ENCODE measurements around the gene RICTOR.

GRCh38 chr5:39025456-39025855 lies 48.7 kb downstream of the RICTOR start:
- no peak for TF ChIP-seq CTCF (IDR thresholded peaks at IDR 0.05)
- no peak for TF ChIP-seq POLR2A (IDR thresholded peaks at IDR 0.05)

All from lower leg skin (tissue), 3 donors.